ENCODE results near the gene ACAN.

Gene ACAN

GRCh38 chr15:88835646-88836045, 32.4 kb downstream of the ACAN start:
- no peak for DNase-seq (ENCODE audit: low read depth)
- no peak overlapping the region for H3K4me3 ChIP-seq (ENCODE audit: low read depth, low read length)

GRCh38 chr15:88838667-88839066, 35.4 kb downstream of the ACAN start:
- no peak for DNase-seq (ENCODE audit: low read depth)
- H3K4me3 ChIP-seq (ENCODE audit: low read depth, low read length), result no peak overlapping the region

GRCh38 chr15:88839146-88839545, 35.9 kb downstream of the ACAN start:
- no peak overlapping the region for H3K4me3 ChIP-seq (ENCODE audit: low read depth, low read length)
- no peak for DNase-seq (ENCODE audit: low read depth)

- no peak overlapping the region for H3K4me3 ChIP-seq (ENCODE audit: low read depth, low read length)
- DNase-seq (ENCODE audit: low read depth), result no peak
These were observed 36.7 kb downstream of the ACAN start for GRCh38 chr15:88839961-88840360.

GRCh38 chr15:88841236-88841635, 38.0 kb downstream of the ACAN start:
- no peak overlapping the region for H3K4me3 ChIP-seq (ENCODE audit: low read depth, low read length)
- DNase-seq (ENCODE audit: low read depth), result no peak

GRCh38 chr15:88842156-88842555, 38.9 kb downstream of the ACAN start:
- H3K4me3 ChIP-seq (ENCODE audit: low read depth, low read length), result no peak overlapping the region
- DNase-seq (ENCODE audit: low read depth), result no peak

GRCh38 chr15:88843334-88843733, 40.1 kb downstream of the ACAN start:
- H3K4me3 ChIP-seq (ENCODE audit: low read depth, low read length), result no peak overlapping the region
- no peak for DNase-seq (ENCODE audit: low read depth)

GRCh38 chr15:88844749-88845386, 41.6 kb downstream of the ACAN start:
- no peak overlapping the region for H3K4me3 ChIP-seq (ENCODE audit: low read depth, low read length)
- DNase-seq (ENCODE audit: low read depth), result no peak

GRCh38 chr15:88845616-88846015, 42.4 kb downstream of the ACAN start:
- no peak for DNase-seq (ENCODE audit: low read depth)
- H3K4me3 ChIP-seq (ENCODE audit: low read depth, low read length), result no peak overlapping the region

- DNase-seq (ENCODE audit: low read depth), result no peak
- H3K4me3 ChIP-seq (ENCODE audit: low read depth, low read length), result no peak overlapping the region
These were observed 43.9 kb downstream of the ACAN start for GRCh38 chr15:88847144-88847543.

- no peak overlapping the region for H3K4me3 ChIP-seq (ENCODE audit: low read depth, low read length)
- DNase-seq (ENCODE audit: low read depth), result no peak
These were observed 45.0 kb downstream of the ACAN start for GRCh38 chr15:88848203-88848602.

- no peak for DNase-seq (ENCODE audit: low read depth)
- no peak overlapping the region for H3K4me3 ChIP-seq (ENCODE audit: low read depth, low read length)
These were observed 46.3 kb downstream of the ACAN start for GRCh38 chr15:88849376-88850072.

GRCh38 chr15:88852476-88852875, 49.2 kb downstream of the ACAN start:
- no peak overlapping the region for H3K4me3 ChIP-seq (ENCODE audit: low read depth, low read length)
- DNase-seq (ENCODE audit: low read depth), result no peak

- no peak for DNase-seq (ENCODE audit: low read depth)
- no peak overlapping the region for H3K4me3 ChIP-seq (ENCODE audit: low read depth, low read length)
These were observed 55.7 kb downstream of the ACAN start for GRCh38 chr15:88858934-88859333.

GRCh38 chr15:88859550-88859949, 56.3 kb downstream of the ACAN start:
- no peak overlapping the region for H3K4me3 ChIP-seq (ENCODE audit: low read depth, low read length)
- DNase-seq (ENCODE audit: low read depth), result no peak

- H3K4me3 ChIP-seq (ENCODE audit: low read depth, low read length), result no peak overlapping the region
- DNase-seq (ENCODE audit: low read depth), result no peak
These were observed 57.0 kb downstream of the ACAN start for GRCh38 chr15:88860212-88860611.

- H3K4me3 ChIP-seq (ENCODE audit: low read depth, low read length), result no peak overlapping the region
- DNase-seq (ENCODE audit: low read depth), result no peak
These were observed 60.2 kb downstream of the ACAN start for GRCh38 chr15:88863412-88863811.

GRCh38 chr15:88864861-88865497, 61.7 kb downstream of the ACAN start:
- H3K4me3 ChIP-seq (ENCODE audit: low read depth, low read length), result no peak overlapping the region
- DNase-seq (ENCODE audit: low read depth), result no peak

GRCh38 chr15:88865498-88866099, 62.4 kb downstream of the ACAN start:
- no peak overlapping the region for H3K4me3 ChIP-seq (ENCODE audit: low read depth, low read length)
- no peak for DNase-seq (ENCODE audit: low read depth)

- DNase-seq (ENCODE audit: low read depth), result no peak
- no peak overlapping the region for H3K4me3 ChIP-seq (ENCODE audit: low read depth, low read length)
These were observed 63.2 kb downstream of the ACAN start for GRCh38 chr15:88866295-88866881.

Data from skeletal muscle cell (primary cell).